MCF 10A (cell line): ENCODE measurements around the gene NENF. TPM values are rescaled to one million over a fixed set of nuclear protein-coding genes. Genes with fewer than 3 reads are reported as not detected.
A peak's percentile ranks its signal among the peaks of the same experiment; 100 is the strongest.

Experiments used
- BruUV-seq: library from RNA; stranded (reverse); fragments of 400-500 nt; replicated peaks from 2 replicates; lab custom pipeline; 2021; lab: Mats Ljungman, UMichigan
- CTCF ChIA-PET: fragments of 300-600 bp; sonication (Branson Sonifier 250); formaldehyde crosslinking; extraction: SDS; loops from one replicate; lab custom pipeline; 2021; ENCODE audit warnings: antibody characterized with exemption, inconsistent platforms; lab: Yijun Ruan, JAX
- POLR2A ChIA-PET: fragments of 300-600, 350-650 bp; sonication (Branson Sonifier 250); formaldehyde crosslinking; extraction: SDS; loops from one replicate; lab custom pipeline; 2020; ENCODE audit warnings: antibody characterized with exemption, inconsistent platforms; lab: Yijun Ruan, JAX
- DNase-seq: peaks from one replicate; pipeline ENCODE4 v3.0.0-alpha.2; 2018; ENCODE audit not compliant: unreplicated experiment
- H3K27ac Mint-ChIP-seq: one replicate; pipeline ENCODE4 v1.8.0; 2022; ENCODE audit warnings: mild to moderate bottlenecking, low read depth, mixed read lengths; ENCODE audit not compliant: unreplicated experiment
- H3K27me3 Mint-ChIP-seq: one replicate; pipeline ENCODE4 v1.8.0; 2022; ENCODE audit warnings: mixed read lengths; ENCODE audit not compliant: insufficient read depth, unreplicated experiment
- H3K36me3 Mint-ChIP-seq: one replicate; pipeline ENCODE4 v1.8.0; 2022; ENCODE audit warnings: mild to moderate bottlenecking, moderate library complexity, mixed read lengths; ENCODE audit not compliant: insufficient read depth, unreplicated experiment
- H3K4me1 Mint-ChIP-seq: one replicate; pipeline ENCODE4 v1.8.0; 2022; ENCODE audit warnings: mixed read lengths; ENCODE audit not compliant: insufficient read depth, unreplicated experiment
- H3K4me3 Mint-ChIP-seq: one replicate; pipeline ENCODE4 v1.8.0; 2022; ENCODE audit warnings: mild to moderate bottlenecking, moderate library complexity, mixed read lengths; ENCODE audit not compliant: unreplicated experiment
- H3K9me3 Mint-ChIP-seq: one replicate; pipeline ENCODE4 v1.8.0; 2022; ENCODE audit warnings: mixed read lengths; ENCODE audit not compliant: unreplicated experiment
- CTCF ChIP-seq: fragments of 200-600 bp; IDR thresholded peaks from one replicate; pipeline ENCODE4 v1.8.0; 2022; ENCODE audit warnings: antibody characterized with exemption, mild to moderate bottlenecking; ENCODE audit not compliant: unreplicated experiment
- intact Hi-C: fragments of 100-400 bp; cut with micrococcal nuclease; formaldehyde crosslinking; loops from 2 replicates; pipeline ENCODE4 v1.14.1; 2022
- total RNA-seq: library from RNA; stranded (reverse); gene quantifications from 2 replicates; pipeline ENCODE4 v1.2.3, GENCODE V29; 2022

The NENF gene
- total RNA-seq, 1 experiment from 2014 or later: 110 TPM

GRCh38 chr1:212488436-212489283 is 55.9 kb downstream of the NENF start:
- Mint-ChIP-seq H3K4me3 (no peak overlapping the region), H3K27me3 (no peaks in the 10 kb centered on the region), H3K27ac (peak overlapping the region; percentile 97), H3K9me3 (no peaks in the 10 kb centered on the region), H3K4me1 (peaks cover 41% of the 10 kb centered on the region), H3K36me3 (no peaks in the 10 kb centered on the region)
- intact Hi-C loops: loop anchor here (2.0 kb wide), 2 partner anchors 70 to 78 kb away; no protein-coding TSS in a partner anchor
- peak; percentile 93 for DNase-seq
- ChIA-PET POLR2A (interaction anchor here (0.6 to 3.0 kb wide), 18 partner anchors 9 to 417 kb away, joined by 3 to 23 read pairs (median 6); partner anchors contain the start of genes ATF3, NSL1 and TATDN3), CTCF (interaction anchor here (0.5 to 4.8 kb wide), 11 partner anchors 8 to 417 kb away, joined by 3 to 50 read pairs (median 3); no protein-coding TSS in a partner anchor)
- TF ChIP-seq CTCF: no peak
- BruUV-seq: TSS peak; percentile 75

- H3K27me3 Mint-ChIP-seq: no peaks in the 10 kb centered on the region
- H3K4me1 Mint-ChIP-seq: peaks cover 41% of the 10 kb centered on the region
- H3K4me3 Mint-ChIP-seq: no peak overlapping the region
- no peak for TF ChIP-seq CTCF
- no peaks in the 10 kb centered on the region for H3K36me3 Mint-ChIP-seq
- CTCF ChIA-PET: interaction anchor here (0.7 to 4.8 kb wide), 12 partner anchors 9 to 418 kb away, joined by 3 to 50 read pairs (median 4); no protein-coding TSS in a partner anchor
- peak overlapping the region; percentile 97 for H3K27ac Mint-ChIP-seq
- POLR2A ChIA-PET: interaction anchor here (0.6 to 3.0 kb wide), 14 partner anchors 9 to 302 kb away, joined by 3 to 23 read pairs (median 8); partner anchors contain the start of genes ATF3, NSL1 and TATDN3
- intact Hi-C loops: loop anchor here (2.0 kb wide), 2 partner anchors 69 to 77 kb away; no protein-coding TSS in a partner anchor
- no peaks in the 10 kb centered on the region for H3K9me3 Mint-ChIP-seq
- no TSS peak for BruUV-seq
- no peak for DNase-seq
These were observed 56.7 kb downstream of the NENF start for GRCh38 chr1:212489284-212489859.

GRCh38 chr1:212490276-212490675 is 57.6 kb downstream of the NENF start:
- H3K4me1 Mint-ChIP-seq: peaks cover 32% of the 10 kb centered on the region
- no peak overlapping the region for H3K4me3 Mint-ChIP-seq
- BruUV-seq: no TSS peak
- H3K27ac Mint-ChIP-seq: no peak overlapping the region
- no peak for TF ChIP-seq CTCF
- H3K9me3 Mint-ChIP-seq: no peaks in the 10 kb centered on the region
- DNase-seq: no peak
- intact Hi-C loops: no loop called here
- H3K36me3 Mint-ChIP-seq: no peaks in the 10 kb centered on the region
- H3K27me3 Mint-ChIP-seq: no peaks in the 10 kb centered on the region
- CTCF ChIA-PET: interaction anchor here (0.5 to 4.8 kb wide), 11 partner anchors 8 to 428 kb away, joined by 3 to 50 read pairs (median 4); no protein-coding TSS in a partner anchor
- POLR2A ChIA-PET: interaction anchor here (0.6 to 3.0 kb wide), 8 partner anchors 8 to 301 kb away, joined by 3 to 23 read pairs (median 7); partner anchors contain the start of genes ATF3, NSL1 and TATDN3

GRCh38 chr1:212491454-212491853 is 58.7 kb downstream of the NENF start:
- ChIA-PET CTCF (interaction anchor here (0.6 to 4.8 kb wide), 5 partner anchors 10 to 204 kb away, joined by 3 to 50 read pairs (median 4); no protein-coding TSS in a partner anchor), POLR2A (interaction anchor here (1.3 kb wide), 1 partner anchor 9 kb away, joined by 4 read pairs; no protein-coding TSS in a partner anchor)
- intact Hi-C loops: no loop called here
- TF ChIP-seq CTCF: no peak
- Mint-ChIP-seq H3K27ac (no peak overlapping the region), H3K27me3 (no peaks in the 10 kb centered on the region), H3K4me3 (no peak overlapping the region), H3K9me3 (no peaks in the 10 kb centered on the region), H3K4me1 (peaks cover 20% of the 10 kb centered on the region), H3K36me3 (no peaks in the 10 kb centered on the region)
- no TSS peak for BruUV-seq
- no peak for DNase-seq
